ENCODE measurements around the gene DDX25.

The DDX25 gene

GRCh38 chr11:125935618-125936199 is 31.4 kb downstream of the DDX25 start:
- TF ChIP-seq FOXM1 (IDR thresholded peaks at IDR 0.05; ENCODE audit: borderline replicate concordance, low read depth) (no peak), RAD21 (IDR thresholded peaks at IDR 0.05; ENCODE audit: low read depth) (no peak), CEBPB (IDR thresholded peaks at IDR 0.05) (no peak), USF1 (IDR thresholded peaks at IDR 0.05) (no peak), EP300 (IDR thresholded peaks at IDR 0.05; ENCODE audit: borderline replicate concordance) (no peak), TEAD4 (IDR thresholded peaks at IDR 0.05) (no peak), CREB1 (IDR thresholded peaks at IDR 0.05; ENCODE audit: low read depth) (no peak), REST (IDR thresholded peaks at IDR 0.05; ENCODE audit: low read depth) (no peak), EGR1 (IDR thresholded peaks at IDR 0.05) (no peak), NFIC (IDR thresholded peaks at IDR 0.05) (no peak), TCF12 (IDR thresholded peaks at IDR 0.05; ENCODE audit: low read depth) (no peak), TAF1 (IDR thresholded peaks at IDR 0.05; ENCODE audit: low read depth) (no peak), YY1 (IDR thresholded peaks at IDR 0.05; ENCODE audit: low read depth) (no peak), MAX (IDR thresholded peaks at IDR 0.05) (no peak), ZBTB7A (IDR thresholded peaks at IDR 0.05; ENCODE audit: low read depth) (no peak)

- TF ChIP-seq REST (IDR thresholded peaks at IDR 0.05; ENCODE audit: low read depth) (no peak), TEAD4 (IDR thresholded peaks at IDR 0.05) (no peak), ZBTB7A (IDR thresholded peaks at IDR 0.05; ENCODE audit: low read depth) (0 out of 2 replicates have a peak, but pooled peaks have one; percentile 33), NFIC (IDR thresholded peaks at IDR 0.05) (no peak), YY1 (IDR thresholded peaks at IDR 0.05; ENCODE audit: low read depth) (no peak)
Measured at GRCh38 chr11:125938418-125938817, 34.1 kb downstream of the DDX25 start.

GRCh38 chr11:125939081-125939521 is 34.8 kb downstream of the DDX25 start:
- no peak for TF ChIP-seq EP300 (IDR thresholded peaks at IDR 0.05; ENCODE audit: borderline replicate concordance)
- TF ChIP-seq REST (IDR thresholded peaks at IDR 0.05; ENCODE audit: low read depth), result no peak
- TF ChIP-seq RAD21 (IDR thresholded peaks at IDR 0.05; ENCODE audit: low read depth), result no peak
- no peak for TF ChIP-seq TCF12 (IDR thresholded peaks at IDR 0.05; ENCODE audit: low read depth)
- TF ChIP-seq FOXM1 (IDR thresholded peaks at IDR 0.05; ENCODE audit: borderline replicate concordance, low read depth), result no peak
- no peak for TF ChIP-seq CEBPB (IDR thresholded peaks at IDR 0.05)
- TF ChIP-seq TEAD4 (IDR thresholded peaks at IDR 0.05), result no peak
- no peak for TF ChIP-seq MAX (IDR thresholded peaks at IDR 0.05)
- no peak for TF ChIP-seq YY1 (IDR thresholded peaks at IDR 0.05; ENCODE audit: low read depth)
- no peak for TF ChIP-seq NFIC (IDR thresholded peaks at IDR 0.05)
- TF ChIP-seq USF1 (IDR thresholded peaks at IDR 0.05), result no peak
- TF ChIP-seq CREB1 (IDR thresholded peaks at IDR 0.05; ENCODE audit: low read depth), result no peak
- no peak for TF ChIP-seq EGR1 (IDR thresholded peaks at IDR 0.05)
- no peak for TF ChIP-seq TAF1 (IDR thresholded peaks at IDR 0.05; ENCODE audit: low read depth)
- no peak for TF ChIP-seq ZBTB7A (IDR thresholded peaks at IDR 0.05; ENCODE audit: low read depth)

GRCh38 chr11:125940145-125940544 is 35.8 kb downstream of the DDX25 start:
- TF ChIP-seq CEBPB (IDR thresholded peaks at IDR 0.05) (no peak), TEAD4 (IDR thresholded peaks at IDR 0.05) (no peak), EP300 (IDR thresholded peaks at IDR 0.05; ENCODE audit: borderline replicate concordance) (no peak), ZBTB7A (IDR thresholded peaks at IDR 0.05; ENCODE audit: low read depth) (no peak), TCF12 (IDR thresholded peaks at IDR 0.05; ENCODE audit: low read depth) (no peak), REST (IDR thresholded peaks at IDR 0.05; ENCODE audit: low read depth) (no peak), EGR1 (IDR thresholded peaks at IDR 0.05) (no peak), CREB1 (IDR thresholded peaks at IDR 0.05; ENCODE audit: low read depth) (no peak), TAF1 (IDR thresholded peaks at IDR 0.05; ENCODE audit: low read depth) (no peak), FOXM1 (IDR thresholded peaks at IDR 0.05; ENCODE audit: borderline replicate concordance, low read depth) (no peak), NFIC (IDR thresholded peaks at IDR 0.05) (no peak), YY1 (IDR thresholded peaks at IDR 0.05; ENCODE audit: low read depth) (no peak), RAD21 (IDR thresholded peaks at IDR 0.05; ENCODE audit: low read depth) (no peak), USF1 (IDR thresholded peaks at IDR 0.05) (no peak), MAX (IDR thresholded peaks at IDR 0.05) (no peak)

Measured in Ishikawa (cell line).